Panc1 (cell line): ENCODE data around the gene TNFRSF1B.

Experiments used
- TF ChIP-seq, protein P1 (sequence below): fragments of 450-650 bp; IDR thresholded peaks from 2 replicates; pipeline ENCODE4 v1.5.1; 2017; ENCODE audit warnings: mild to moderate bottlenecking
- TF ChIP-seq, protein P2 (sequence below), 2 experiments: IDR thresholded peaks; 2 replicates each; pipeline ENCODE4 v1.6.1; 2011 to 2012; ENCODE audit warnings: low read depth in 2 of 2, control low read depth in 1 of 2, low read length in 1 of 2, mild to moderate bottlenecking in 1 of 2, moderate library complexity in 1 of 2; ENCODE audit not compliant: insufficient read depth in 1 of 2

DNA sequence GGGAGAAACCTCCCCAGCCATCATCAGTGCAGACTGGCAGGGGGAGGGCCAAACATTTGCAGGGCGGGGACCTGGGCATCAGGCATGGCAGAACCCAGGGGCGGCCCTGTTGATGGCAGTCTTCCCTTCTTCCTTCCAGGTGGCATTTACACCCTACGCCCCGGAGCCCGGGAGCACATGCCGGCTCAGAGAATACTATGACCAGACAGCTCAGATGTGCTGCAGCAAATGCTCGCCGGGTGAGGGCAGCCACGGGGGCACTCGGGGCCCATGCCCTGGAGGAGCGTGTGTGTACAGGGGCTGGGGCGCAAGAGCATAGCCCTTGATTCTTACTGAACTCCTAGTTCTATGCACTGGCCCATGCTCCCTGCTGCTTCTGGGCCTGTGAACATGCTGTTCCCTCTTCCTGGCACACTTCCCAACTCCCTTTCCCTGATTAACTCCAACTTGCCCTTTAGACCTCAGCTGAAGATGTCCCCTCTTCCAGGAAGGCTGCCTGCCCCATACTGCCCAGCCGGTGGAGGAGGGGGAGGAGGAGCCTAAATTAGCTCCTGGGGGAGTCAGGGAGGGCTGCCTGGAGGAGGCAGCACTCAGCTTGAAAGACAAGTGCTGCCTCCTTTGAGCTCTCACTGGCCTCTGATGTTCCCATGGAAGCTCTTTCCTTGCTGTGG is 22.0 kb downstream of the TNFRSF1B start:
- TF ChIP-seq, protein P1, sequence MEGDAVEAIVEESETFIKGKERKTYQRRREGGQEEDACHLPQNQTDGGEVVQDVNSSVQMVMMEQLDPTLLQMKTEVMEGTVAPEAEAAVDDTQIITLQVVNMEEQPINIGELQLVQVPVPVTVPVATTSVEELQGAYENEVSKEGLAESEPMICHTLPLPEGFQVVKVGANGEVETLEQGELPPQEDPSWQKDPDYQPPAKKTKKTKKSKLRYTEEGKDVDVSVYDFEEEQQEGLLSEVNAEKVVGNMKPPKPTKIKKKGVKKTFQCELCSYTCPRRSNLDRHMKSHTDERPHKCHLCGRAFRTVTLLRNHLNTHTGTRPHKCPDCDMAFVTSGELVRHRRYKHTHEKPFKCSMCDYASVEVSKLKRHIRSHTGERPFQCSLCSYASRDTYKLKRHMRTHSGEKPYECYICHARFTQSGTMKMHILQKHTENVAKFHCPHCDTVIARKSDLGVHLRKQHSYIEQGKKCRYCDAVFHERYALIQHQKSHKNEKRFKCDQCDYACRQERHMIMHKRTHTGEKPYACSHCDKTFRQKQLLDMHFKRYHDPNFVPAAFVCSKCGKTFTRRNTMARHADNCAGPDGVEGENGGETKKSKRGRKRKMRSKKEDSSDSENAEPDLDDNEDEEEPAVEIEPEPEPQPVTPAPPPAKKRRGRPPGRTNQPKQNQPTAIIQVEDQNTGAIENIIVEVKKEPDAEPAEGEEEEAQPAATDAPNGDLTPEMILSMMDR = no peak
- TF ChIP-seq, protein P2, sequence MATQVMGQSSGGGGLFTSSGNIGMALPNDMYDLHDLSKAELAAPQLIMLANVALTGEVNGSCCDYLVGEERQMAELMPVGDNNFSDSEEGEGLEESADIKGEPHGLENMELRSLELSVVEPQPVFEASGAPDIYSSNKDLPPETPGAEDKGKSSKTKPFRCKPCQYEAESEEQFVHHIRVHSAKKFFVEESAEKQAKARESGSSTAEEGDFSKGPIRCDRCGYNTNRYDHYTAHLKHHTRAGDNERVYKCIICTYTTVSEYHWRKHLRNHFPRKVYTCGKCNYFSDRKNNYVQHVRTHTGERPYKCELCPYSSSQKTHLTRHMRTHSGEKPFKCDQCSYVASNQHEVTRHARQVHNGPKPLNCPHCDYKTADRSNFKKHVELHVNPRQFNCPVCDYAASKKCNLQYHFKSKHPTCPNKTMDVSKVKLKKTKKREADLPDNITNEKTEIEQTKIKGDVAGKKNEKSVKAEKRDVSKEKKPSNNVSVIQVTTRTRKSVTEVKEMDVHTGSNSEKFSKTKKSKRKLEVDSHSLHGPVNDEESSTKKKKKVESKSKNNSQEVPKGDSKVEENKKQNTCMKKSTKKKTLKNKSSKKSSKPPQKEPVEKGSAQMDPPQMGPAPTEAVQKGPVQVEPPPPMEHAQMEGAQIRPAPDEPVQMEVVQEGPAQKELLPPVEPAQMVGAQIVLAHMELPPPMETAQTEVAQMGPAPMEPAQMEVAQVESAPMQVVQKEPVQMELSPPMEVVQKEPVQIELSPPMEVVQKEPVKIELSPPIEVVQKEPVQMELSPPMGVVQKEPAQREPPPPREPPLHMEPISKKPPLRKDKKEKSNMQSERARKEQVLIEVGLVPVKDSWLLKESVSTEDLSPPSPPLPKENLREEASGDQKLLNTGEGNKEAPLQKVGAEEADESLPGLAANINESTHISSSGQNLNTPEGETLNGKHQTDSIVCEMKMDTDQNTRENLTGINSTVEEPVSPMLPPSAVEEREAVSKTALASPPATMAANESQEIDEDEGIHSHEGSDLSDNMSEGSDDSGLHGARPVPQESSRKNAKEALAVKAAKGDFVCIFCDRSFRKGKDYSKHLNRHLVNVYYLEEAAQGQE (IDR thresholded peaks at IDR 0.05; ENCODE audit: insufficient read depth in 1 of 2, low read depth in 2 of 2, low read length in 1 of 2) = no peak
